ENCODE data around the gene NME4. TPM values are rescaled to one million over a fixed set of nuclear protein-coding genes. Genes with fewer than 3 reads are reported as not detected.
A peak's percentile ranks its signal among the peaks of the same experiment; 100 is the strongest.

The NME4 gene
- total and polyA plus RNA-seq, 2 donors (not counting 1 experiment from before 2014, with no cell fraction given), result 71.7 to 121 TPM

GRCh38 chr16:401468-402348 is 4.7 kb downstream of the NME4 start, which contains the start of gene DECR2:
Gene DECR2 (plus strand): TSS chr16:401885. CDS start chr16:401964, 79 bp downstream.
- H3K4me2 ChIP-seq (ENCODE audit: extremely low read depth, insufficient read depth, low read length), result peak within 1 kb of the TSS; percentile 75
- TF ChIP-seq, protein P1, sequence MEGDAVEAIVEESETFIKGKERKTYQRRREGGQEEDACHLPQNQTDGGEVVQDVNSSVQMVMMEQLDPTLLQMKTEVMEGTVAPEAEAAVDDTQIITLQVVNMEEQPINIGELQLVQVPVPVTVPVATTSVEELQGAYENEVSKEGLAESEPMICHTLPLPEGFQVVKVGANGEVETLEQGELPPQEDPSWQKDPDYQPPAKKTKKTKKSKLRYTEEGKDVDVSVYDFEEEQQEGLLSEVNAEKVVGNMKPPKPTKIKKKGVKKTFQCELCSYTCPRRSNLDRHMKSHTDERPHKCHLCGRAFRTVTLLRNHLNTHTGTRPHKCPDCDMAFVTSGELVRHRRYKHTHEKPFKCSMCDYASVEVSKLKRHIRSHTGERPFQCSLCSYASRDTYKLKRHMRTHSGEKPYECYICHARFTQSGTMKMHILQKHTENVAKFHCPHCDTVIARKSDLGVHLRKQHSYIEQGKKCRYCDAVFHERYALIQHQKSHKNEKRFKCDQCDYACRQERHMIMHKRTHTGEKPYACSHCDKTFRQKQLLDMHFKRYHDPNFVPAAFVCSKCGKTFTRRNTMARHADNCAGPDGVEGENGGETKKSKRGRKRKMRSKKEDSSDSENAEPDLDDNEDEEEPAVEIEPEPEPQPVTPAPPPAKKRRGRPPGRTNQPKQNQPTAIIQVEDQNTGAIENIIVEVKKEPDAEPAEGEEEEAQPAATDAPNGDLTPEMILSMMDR (conservative IDR thresholded peaks at IDR 0.05 in 1 of 2, IDR thresholded peaks at IDR 0.05 in 1 of 2; ENCODE audit: low read depth in 1 of 2, low read length in 2 of 2), result peak; percentile 31 to 32
- no peak for TF ChIP-seq EZH2 (IDR thresholded peaks at IDR 0.05; ENCODE audit: low read length, missing control alignments)
- no peaks in the 10 kb centered on the region for H3K9me3 ChIP-seq (ENCODE audit: control insufficient read depth, insufficient read depth, low read depth, low read length)
- H3K4me3 ChIP-seq (replicated peaks in 1 of 4; ENCODE audit: control extremely low read depth in 1 of 4, insufficient read depth in 1 of 4, low read depth in 3 of 4, low read length in 4 of 4), result peak within 1 kb of the TSS; percentile 71 to 85 (median 83)
- peak; percentile 83 to 91 for DNase-seq (ENCODE audit: low read depth in 2 of 2)
- H3K4me1 ChIP-seq (ENCODE audit: control insufficient read depth, extremely low read depth, insufficient read depth, low read length), result peaks cover 2% of the 10 kb centered on the region
- H4K20me1 ChIP-seq (ENCODE audit: control insufficient read depth, extremely low read depth, insufficient read depth, low read length), result no peaks in the 10 kb centered on the region
- peaks cover 1% of the 10 kb centered on the region for H3K79me2 ChIP-seq (ENCODE audit: control insufficient read depth, insufficient read depth, low read length)
- H3K27ac ChIP-seq (ENCODE audit: insufficient read depth, low read length), result peak within 1 kb of the TSS; percentile 67
- peak within 1 kb of the TSS; percentile 83 for H2AFZ ChIP-seq (ENCODE audit: low read length)
- no peaks in the 10 kb centered on the region for H3K27me3 ChIP-seq (ENCODE audit: control insufficient read depth, insufficient read depth, low read length)
- peak within 1 kb of the TSS; percentile 86 for H3K9ac ChIP-seq (ENCODE audit: insufficient read depth, low read length)
- H3K36me3 ChIP-seq (ENCODE audit: control insufficient read depth, insufficient read depth, low read length), result peaks cover 8% of the 10 kb centered on the region

GRCh38 chr16:404971-405486 is 8.0 kb downstream of the NME4 start:
- Histone ChIP-seq H3K9ac (ENCODE audit: insufficient read depth, low read length) (no peak overlapping the region), H3K4me2 (ENCODE audit: extremely low read depth, insufficient read depth, low read length) (no peak overlapping the region), H3K4me1 (ENCODE audit: control insufficient read depth, extremely low read depth, insufficient read depth, low read length) (no peaks in the 10 kb centered on the region), H3K27me3 (ENCODE audit: control insufficient read depth, insufficient read depth, low read length) (no peaks in the 10 kb centered on the region), H4K20me1 (ENCODE audit: control insufficient read depth, extremely low read depth, insufficient read depth, low read length) (no peaks in the 10 kb centered on the region), H3K36me3 (ENCODE audit: control insufficient read depth, insufficient read depth, low read length) (peaks cover 1% of the 10 kb centered on the region), H3K4me3 (replicated peaks in 1 of 4; ENCODE audit: control extremely low read depth in 1 of 4, insufficient read depth in 1 of 4, low read depth in 3 of 4, low read length in 4 of 4) (no peak overlapping the region), H3K79me2 (ENCODE audit: control insufficient read depth, insufficient read depth, low read length) (no peaks in the 10 kb centered on the region), H3K9me3 (ENCODE audit: control insufficient read depth, insufficient read depth, low read depth, low read length) (no peaks in the 10 kb centered on the region), H3K27ac (ENCODE audit: insufficient read depth, low read length) (no peak overlapping the region), H2AFZ (ENCODE audit: low read length) (no peak overlapping the region)
- DNase-seq (ENCODE audit: low read depth in 2 of 2), result no peak
- TF ChIP-seq, protein P1 (conservative IDR thresholded peaks at IDR 0.05 in 1 of 2, IDR thresholded peaks at IDR 0.05 in 1 of 2; ENCODE audit: low read depth in 1 of 2, low read length in 2 of 2), result no peak
- TF ChIP-seq EZH2 (IDR thresholded peaks at IDR 0.05; ENCODE audit: low read length, missing control alignments), result no peak
